C4-2B (cell line): ENCODE data around the gene RETNLB.

Source experiments
- CTCF ChIP-seq: fragments of 450-650 bp; conservative IDR thresholded peaks from 2 replicates; pipeline ENCODE4 v1.5.1; 2017; ENCODE audit warnings: mild to moderate bottlenecking
- ZFX ChIP-seq: fragments of 450-650 bp; IDR thresholded peaks from 2 replicates; pipeline ENCODE4 v1.6.1; 2017

GRCh38 chr3:108779496-108779895, 22.3 kb upstream of the RETNLB start:
- TF ChIP-seq CTCF, result no peak
- TF ChIP-seq ZFX, result no peak
